Measurements from ENCODE around the gene PLCG1. TPM values are rescaled to one million over a fixed set of nuclear protein-coding genes. Genes with fewer than 3 reads are reported as not detected.

The PLCG1 gene
- total and polyA plus RNA-seq, 2 donors (not counting 3 experiments of a cell fraction or from before 2014, with no cell fraction given) = 164 to 224 TPM

GRCh38 chr20:41162396-41162795 lies 25.1 kb downstream of the PLCG1 start:
- peaks cover 27 to 63% of the 10 kb centered on the region in 2 experiments for H3K36me3 ChIP-seq (ENCODE audit: control insufficient read depth in 2 of 2, extremely low read depth in 1 of 2, insufficient read depth in 2 of 2, low read length in 2 of 2)
- no peaks in the 10 kb centered on the region for H3K4me1 ChIP-seq (ENCODE audit: control insufficient read depth, extremely low read depth, insufficient read depth, low read length)
- POLR2A ChIA-PET = no interaction called here
- H4K20me1 ChIP-seq (replicated peaks; ENCODE audit: control insufficient read depth, extremely low read depth, insufficient read depth, low read length) = no peaks in the 10 kb centered on the region
- H3K27ac ChIP-seq (ENCODE audit: insufficient read depth, low read depth, low read length) = no peak overlapping the region
- intact Hi-C loops (cut with micrococcal nuclease) (loop anchor here (1.0 kb wide), 1 partner anchor 25 kb away; the partner anchor contains the start of gene PLCG1), dilution Hi-C loops (cut with MboI; ENCODE audit: extremely low pct_ligation_motif_present, low sequenced_read_pairs) (no loop called here)
- H3K9me1 ChIP-seq (replicated peaks; ENCODE audit: control insufficient read depth, extremely low read depth, insufficient read depth, low read length) = no peaks in the 10 kb centered on the region
- peaks cover 22% of the 10 kb centered on the region for H3K79me2 ChIP-seq (ENCODE audit: control insufficient read depth, insufficient read depth, low read length)
- no peak overlapping the region for H3K9ac ChIP-seq (replicated peaks; ENCODE audit: extremely low read depth, insufficient read depth, low read length)
- no peak for TF ChIP-seq FOS (IDR thresholded peaks at IDR 0.05; ENCODE audit: borderline replicate concordance, insufficient read depth, low read length)
- TF ChIP-seq POLR2A (IDR thresholded peaks at IDR 0.05; ENCODE audit: low read depth, low read length) = no peak
- no peak for TF ChIP-seq JUN (IDR thresholded peaks at IDR 0.05; ENCODE audit: borderline replicate concordance, insufficient read depth, insufficient read length, low read depth)
- TF ChIP-seq MYC (IDR thresholded peaks at IDR 0.05; ENCODE audit: low read depth, low read length) = no peak
- no peak for TF ChIP-seq EZH2 (IDR thresholded peaks at IDR 0.05; ENCODE audit: borderline replicate concordance, low read depth, low read length, severe bottlenecking)
- FAIRE-seq (no peak), DNase-seq (ENCODE audit: low read depth, low spot score) (no peak)
- CTCF ChIA-PET = interaction anchor here (0.7 to 1.1 kb wide), 2 partner anchors 27 to 70 kb away, joined by 3 read pairs; no protein-coding TSS in a partner anchor
- H3K9me3 ChIP-seq (replicated peaks; ENCODE audit: control insufficient read depth, insufficient read depth, low read length) = no peaks in the 10 kb centered on the region
- no peak overlapping the region for H3K4me3 ChIP-seq (replicated peaks in 1 of 3; ENCODE audit: insufficient read depth in 1 of 3, low read depth in 1 of 3, low read length in 3 of 3)
- H2AFZ ChIP-seq (ENCODE audit: low read depth, low read length) = no peak overlapping the region
- no peaks in the 10 kb centered on the region for H3K27me3 ChIP-seq (ENCODE audit: control insufficient read depth in 2 of 2, insufficient read depth in 2 of 2, low read length in 2 of 2)
- H3K4me2 ChIP-seq (ENCODE audit: insufficient read depth, low read length) = no peak overlapping the region
- BruUV-seq (replicated peaks) = no TSS peak

- peaks cover 32 to 76% of the 10 kb centered on the region in 2 experiments for H3K36me3 ChIP-seq (ENCODE audit: control insufficient read depth in 2 of 2, extremely low read depth in 1 of 2, insufficient read depth in 2 of 2, low read length in 2 of 2)
- intact Hi-C loops (cut with micrococcal nuclease) = no loop called here
- H3K4me3 ChIP-seq (replicated peaks in 1 of 3; ENCODE audit: insufficient read depth in 1 of 3, low read depth in 1 of 3, low read length in 3 of 3) = no peak overlapping the region
- H3K79me2 ChIP-seq (ENCODE audit: control insufficient read depth, insufficient read depth, low read length) = peaks cover 8% of the 10 kb centered on the region
- TF ChIP-seq JUN (IDR thresholded peaks at IDR 0.05; ENCODE audit: borderline replicate concordance, insufficient read depth, insufficient read length, low read depth) = no peak
- no peak overlapping the region for H3K9ac ChIP-seq (replicated peaks; ENCODE audit: extremely low read depth, insufficient read depth, low read length)
- CTCF ChIA-PET = interaction anchor here (1.6 to 2.0 kb wide), 2 partner anchors 9 to 29 kb away, joined by 5 to 11 read pairs; no protein-coding TSS in a partner anchor
- POLR2A ChIA-PET = no interaction called here
- no peaks in the 10 kb centered on the region for H3K4me1 ChIP-seq (ENCODE audit: control insufficient read depth, extremely low read depth, insufficient read depth, low read length)
- H3K27ac ChIP-seq (ENCODE audit: insufficient read depth, low read depth, low read length) = no peak overlapping the region
- no peaks in the 10 kb centered on the region for H3K9me1 ChIP-seq (replicated peaks; ENCODE audit: control insufficient read depth, extremely low read depth, insufficient read depth, low read length)
- FAIRE-seq (no peak), DNase-seq (ENCODE audit: low read depth, low spot score) (no peak)
- H3K4me2 ChIP-seq (ENCODE audit: insufficient read depth, low read length) = no peak overlapping the region
- no peaks in the 10 kb centered on the region for H3K27me3 ChIP-seq (ENCODE audit: control insufficient read depth in 2 of 2, insufficient read depth in 2 of 2, low read length in 2 of 2)
- no peaks in the 10 kb centered on the region for H3K9me3 ChIP-seq (replicated peaks; ENCODE audit: control insufficient read depth, insufficient read depth, low read length)
- BruUV-seq (replicated peaks) = no TSS peak
- dilution Hi-C loops (cut with MboI; ENCODE audit: extremely low pct_ligation_motif_present, low sequenced_read_pairs) = no loop called here
- no peaks in the 10 kb centered on the region for H4K20me1 ChIP-seq (replicated peaks; ENCODE audit: control insufficient read depth, extremely low read depth, insufficient read depth, low read length)
- H2AFZ ChIP-seq (ENCODE audit: low read depth, low read length) = no peak overlapping the region
Measured at GRCh38 chr20:41163821-41164220, 26.5 kb downstream of the PLCG1 start.

Measured in endothelial cell of umbilical vein (primary cell).